ENCODE data around the gene CA5A. TPM values are rescaled to one million over a fixed set of nuclear protein-coding genes. Genes with fewer than 3 reads are reported as not detected.
A peak's percentile ranks its signal among the peaks of the same experiment; 100 is the strongest.
"Not testable (repeated sequence)": the region's sequence is repeated elsewhere in the genome, so short reads cannot be mapped to it uniquely, and the experiment has no call there.

CA5A gene
- total and polyA plus RNA-seq, 2 of the 13 experiments (the other 11 are each of a cell fraction or from before 2014, with no cell fraction given), result 66.8 to 106 TPM

DNA sequence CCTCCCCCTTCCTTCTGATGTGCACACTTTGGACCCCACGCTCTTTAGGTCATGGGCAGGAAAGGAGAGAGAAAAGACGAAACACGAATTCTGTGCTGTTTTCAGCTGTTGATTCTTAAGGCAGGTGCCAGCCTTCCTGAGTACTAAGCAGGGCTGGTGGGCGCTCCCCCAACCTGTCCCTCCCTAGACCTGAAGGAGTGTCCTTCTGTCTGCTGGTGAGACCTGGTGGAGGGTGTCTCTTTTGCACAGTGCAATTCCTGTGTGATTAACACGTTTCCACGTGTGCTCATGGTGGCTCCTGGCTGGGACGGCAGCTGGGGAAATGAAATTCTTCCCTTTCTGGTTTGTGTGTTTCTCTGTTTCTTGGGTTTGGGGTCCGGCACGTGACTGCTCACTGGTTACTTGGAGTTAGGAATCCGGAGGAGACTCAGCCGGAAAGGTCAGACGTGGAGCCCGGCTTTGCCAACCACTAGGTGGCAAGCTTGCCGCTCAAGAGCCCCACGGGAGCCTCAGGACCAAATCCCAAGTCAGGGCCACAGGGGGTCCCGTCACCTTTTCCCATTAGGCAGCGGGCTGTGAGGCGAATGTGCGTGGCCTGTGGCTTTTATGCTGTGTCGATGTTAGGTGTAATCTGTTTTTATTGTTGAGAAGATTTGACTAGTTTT, 46.9 kb upstream of the CA5A start:
- TF ChIP-seq, protein P1, sequence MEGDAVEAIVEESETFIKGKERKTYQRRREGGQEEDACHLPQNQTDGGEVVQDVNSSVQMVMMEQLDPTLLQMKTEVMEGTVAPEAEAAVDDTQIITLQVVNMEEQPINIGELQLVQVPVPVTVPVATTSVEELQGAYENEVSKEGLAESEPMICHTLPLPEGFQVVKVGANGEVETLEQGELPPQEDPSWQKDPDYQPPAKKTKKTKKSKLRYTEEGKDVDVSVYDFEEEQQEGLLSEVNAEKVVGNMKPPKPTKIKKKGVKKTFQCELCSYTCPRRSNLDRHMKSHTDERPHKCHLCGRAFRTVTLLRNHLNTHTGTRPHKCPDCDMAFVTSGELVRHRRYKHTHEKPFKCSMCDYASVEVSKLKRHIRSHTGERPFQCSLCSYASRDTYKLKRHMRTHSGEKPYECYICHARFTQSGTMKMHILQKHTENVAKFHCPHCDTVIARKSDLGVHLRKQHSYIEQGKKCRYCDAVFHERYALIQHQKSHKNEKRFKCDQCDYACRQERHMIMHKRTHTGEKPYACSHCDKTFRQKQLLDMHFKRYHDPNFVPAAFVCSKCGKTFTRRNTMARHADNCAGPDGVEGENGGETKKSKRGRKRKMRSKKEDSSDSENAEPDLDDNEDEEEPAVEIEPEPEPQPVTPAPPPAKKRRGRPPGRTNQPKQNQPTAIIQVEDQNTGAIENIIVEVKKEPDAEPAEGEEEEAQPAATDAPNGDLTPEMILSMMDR (CRISPR knock-in tag; IDR thresholded peaks at IDR 0.05), result 0 out of 2 replicates have a peak, but pooled peaks have one; percentile 23
- TF ChIP-seq STAG1 (CRISPR knock-in tag; IDR thresholded peaks at IDR 0.05) (peak; percentile 43; the same call in 1 of the 2 replicates), NR2F6 (CRISPR knock-in tag; IDR thresholded peaks at IDR 0.05) (0 out of 2 replicates have a peak, but pooled peaks have one; percentile 11), ASH2L (IDR thresholded peaks at IDR 0.05; ENCODE audit: insufficient read length, low read depth, low read length) (peak; percentile 54)
- H3K9me3 ChIP-seq (ENCODE audit: low read length); H3K79me2 ChIP-seq (ENCODE audit: insufficient read depth, low read length); CTCF ChIA-PET (ENCODE audit: low intra/inter-chr PET ratio, low total read pairs); intact Hi-C loops (cut with micrococcal nuclease; ENCODE audit: unreplicated experiment); H4K20me1 ChIP-seq (ENCODE audit: insufficient read depth, low read length); H3K27me3 ChIP-seq (ENCODE audit: control insufficient read depth in 1 of 2, insufficient read depth in 2 of 2, low read length in 2 of 2); in situ Hi-C loops (cut with HindIII; ENCODE audit: extremely low pct_ligation_motif_present, low pct_unique_long_range_greater_than_20kb); TF ChIP-seq NR2F6 (IDR thresholded peaks at IDR 0.05): not testable (repeated sequence)
- ATAC-seq (peak; percentile 87), DNase-seq (ENCODE audit: low spot score) (peak; percentile 48), FAIRE-seq (peak; percentile 81)
- peak overlapping the region; percentile 61 for H2AFZ ChIP-seq (ENCODE audit: low read length)
- POLR2A ChIA-PET, result interaction anchor here (0.7 to 2.8 kb wide), 2 partner anchors 16 to 32 kb away, joined by 3 to 8 read pairs; partner anchors contain the start of gene BANP
- 17% methylated on average over 18 of the region's 20 CpGs for WGBS (ENCODE audit: low lambda C conversion rate)
- H3K9ac ChIP-seq (ENCODE audit: insufficient read depth, low read depth, low read length), result peak overlapping the region; percentile 62
- peaks cover 28% of the 10 kb centered on the region for H3K4me1 ChIP-seq (ENCODE audit: insufficient read depth, low read length)
- H3K4me2 ChIP-seq (ENCODE audit: low read depth, low read length), result peak overlapping the region; percentile 86
- TSS peak; percentile 78 for BruUV-seq (replicated peaks)
- peak overlapping the region; percentile 38 to 63 (median 47); a peak in 5 of 6 replicates for H3K4me3 ChIP-seq (replicated peaks in 1 of 3; ENCODE audit: insufficient read depth in 1 of 3, low read depth in 2 of 3, low read length in 3 of 3)
- peaks cover 11 to 29% of the 10 kb centered on the region in 2 experiments; a peak in 4 of 5 replicates for H3K36me3 ChIP-seq (replicated peaks in 1 of 2; ENCODE audit: control insufficient read depth in 1 of 2, insufficient read depth in 2 of 2, low read length in 2 of 2)
- H3K27ac ChIP-seq (ENCODE audit: extremely low read length, insufficient read depth, low read length), result peak overlapping the region; percentile 76

DNA sequence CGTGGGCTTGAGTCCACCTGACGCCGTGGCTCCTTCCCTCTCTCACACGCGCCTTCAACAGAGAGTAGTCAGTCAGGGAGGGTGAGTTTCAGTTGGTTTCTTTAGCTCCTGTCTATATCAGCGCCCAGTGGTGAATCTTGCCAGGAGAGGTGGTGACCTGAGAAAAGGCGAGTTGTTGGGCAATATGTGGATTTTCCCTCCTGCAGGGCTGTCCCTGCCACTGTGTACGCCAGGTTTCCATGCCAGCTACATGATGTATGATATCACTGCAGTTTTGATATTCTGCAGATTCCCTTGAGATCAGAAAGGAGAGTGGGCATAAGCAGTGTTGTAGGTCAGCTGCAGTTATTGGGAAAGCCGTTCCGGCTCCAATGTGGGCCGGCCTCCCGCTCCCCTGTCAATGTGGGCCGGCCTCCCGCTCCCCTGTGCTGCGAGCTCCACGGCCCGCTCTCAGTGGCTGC, 46.3 kb upstream of the CA5A start:
- intact Hi-C loops (cut with micrococcal nuclease; ENCODE audit: unreplicated experiment) (no loop called here), in situ Hi-C loops (cut with HindIII; ENCODE audit: extremely low pct_ligation_motif_present, low pct_unique_long_range_greater_than_20kb) (no loop called here)
- no TSS peak for BruUV-seq (replicated peaks)
- Histone ChIP-seq H3K27ac (ENCODE audit: extremely low read length, insufficient read depth, low read length) (peak overlapping the region; percentile 76), H3K27me3 (ENCODE audit: control insufficient read depth in 1 of 2, insufficient read depth in 2 of 2, low read length in 2 of 2) (no peaks in the 10 kb centered on the region), H3K4me3 (replicated peaks in 1 of 3; ENCODE audit: insufficient read depth in 1 of 3, low read depth in 2 of 3, low read length in 3 of 3) (peak overlapping the region in 2 of 3 experiments; percentile 38 to 63; a peak in 2 of 6 replicates), H2AFZ (ENCODE audit: low read length) (no peak overlapping the region), H3K9ac (ENCODE audit: insufficient read depth, low read depth, low read length) (no peak overlapping the region), H3K4me2 (ENCODE audit: low read depth, low read length) (peak overlapping the region; percentile 86), H3K4me1 (ENCODE audit: insufficient read depth, low read length) (peaks cover 28% of the 10 kb centered on the region), H3K79me2 (ENCODE audit: insufficient read depth, low read length) (no peaks in the 10 kb centered on the region), H4K20me1 (ENCODE audit: insufficient read depth, low read length) (no peaks in the 10 kb centered on the region), H3K36me3 (replicated peaks in 1 of 2; ENCODE audit: control insufficient read depth in 1 of 2, insufficient read depth in 2 of 2, low read length in 2 of 2) (peaks cover 11 to 29% of the 10 kb centered on the region in 2 experiments; a peak in 4 of 5 replicates), H3K9me3 (ENCODE audit: low read length) (no peaks in the 10 kb centered on the region)
- CTCF ChIA-PET (ENCODE audit: low intra/inter-chr PET ratio, low total read pairs), result no interaction called here
- POLR2A ChIA-PET, result interaction anchor here (0.7 to 2.8 kb wide), 3 partner anchors 14 to 32 kb away, joined by 3 to 8 read pairs (median 3); partner anchors contain the start of gene BANP
- DNase-seq (ENCODE audit: low spot score) (no peak), FAIRE-seq (no peak), ATAC-seq (peak; percentile 90)
- TF ChIP-seq, protein P2, sequence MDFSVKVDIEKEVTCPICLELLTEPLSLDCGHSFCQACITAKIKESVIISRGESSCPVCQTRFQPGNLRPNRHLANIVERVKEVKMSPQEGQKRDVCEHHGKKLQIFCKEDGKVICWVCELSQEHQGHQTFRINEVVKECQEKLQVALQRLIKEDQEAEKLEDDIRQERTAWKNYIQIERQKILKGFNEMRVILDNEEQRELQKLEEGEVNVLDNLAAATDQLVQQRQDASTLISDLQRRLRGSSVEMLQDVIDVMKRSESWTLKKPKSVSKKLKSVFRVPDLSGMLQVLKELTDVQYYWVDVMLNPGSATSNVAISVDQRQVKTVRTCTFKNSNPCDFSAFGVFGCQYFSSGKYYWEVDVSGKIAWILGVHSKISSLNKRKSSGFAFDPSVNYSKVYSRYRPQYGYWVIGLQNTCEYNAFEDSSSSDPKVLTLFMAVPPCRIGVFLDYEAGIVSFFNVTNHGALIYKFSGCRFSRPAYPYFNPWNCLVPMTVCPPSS (IDR thresholded peaks at IDR 0.05), result no peak
- TF ChIP-seq ZNF143 (CRISPR knock-in tag; IDR thresholded peaks at IDR 0.05) (no peak), EHMT2 (IDR thresholded peaks at IDR 0.05; ENCODE audit: borderline replicate concordance, low read depth, low read length) (no peak)
- WGBS (ENCODE audit: low lambda C conversion rate), result 52% methylated on average over 16 of the region's 17 CpGs

DNA sequence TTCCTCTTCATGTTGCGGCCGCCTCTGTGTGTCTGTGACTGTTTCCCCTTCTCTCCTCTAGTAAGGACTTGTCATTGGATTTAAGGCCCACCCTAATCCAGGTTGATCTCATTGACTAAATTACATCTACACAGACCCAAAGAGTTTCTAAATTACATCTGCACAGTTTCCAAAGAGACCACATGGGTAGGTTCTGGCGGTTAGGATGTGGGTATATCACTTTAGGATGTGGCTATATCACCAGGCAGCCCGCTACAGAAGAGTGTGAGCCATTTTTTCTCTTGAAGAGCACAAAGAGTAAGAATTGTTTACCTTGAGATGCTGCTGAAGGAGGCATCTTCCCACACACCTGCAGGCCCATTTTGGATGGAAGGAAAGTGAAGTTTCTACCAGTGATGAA, 45.0 kb upstream of the CA5A start:
- H3K9ac ChIP-seq (ENCODE audit: insufficient read depth, low read depth, low read length); H3K9me3 ChIP-seq (ENCODE audit: low read length); H4K20me1 ChIP-seq (ENCODE audit: insufficient read depth, low read length); H3K4me3 ChIP-seq (replicated peaks in 1 of 3; ENCODE audit: insufficient read depth in 1 of 3, low read depth in 2 of 3, low read length in 3 of 3); CTCF ChIA-PET (ENCODE audit: low intra/inter-chr PET ratio, low total read pairs); intact Hi-C loops (cut with micrococcal nuclease; ENCODE audit: unreplicated experiment); H3K4me2 ChIP-seq (ENCODE audit: low read depth, low read length); FAIRE-seq; BruUV-seq (replicated peaks); ATAC-seq; POLR2A ChIA-PET; H3K27ac ChIP-seq (ENCODE audit: extremely low read length, insufficient read depth, low read length); DNase-seq (ENCODE audit: low spot score); in situ Hi-C loops (cut with HindIII; ENCODE audit: extremely low pct_ligation_motif_present, low pct_unique_long_range_greater_than_20kb); H3K79me2 ChIP-seq (ENCODE audit: insufficient read depth, low read length); H2AFZ ChIP-seq (ENCODE audit: low read length); H3K27me3 ChIP-seq (ENCODE audit: control insufficient read depth in 1 of 2, insufficient read depth in 2 of 2, low read length in 2 of 2): not testable (repeated sequence)
- peaks cover 25% of the 10 kb centered on the region for H3K4me1 ChIP-seq (ENCODE audit: insufficient read depth, low read length)
- H3K36me3 ChIP-seq (replicated peaks in 1 of 2; ENCODE audit: control insufficient read depth in 1 of 2, insufficient read depth in 2 of 2, low read length in 2 of 2), result peaks cover 11 to 29% of the 10 kb centered on the region in 2 experiments; a peak in 4 of 5 replicates
- 84% methylated on average over 4 of the region's 4 CpGs for WGBS (ENCODE audit: low lambda C conversion rate)
